Skeletal muscle satellite cell (primary cell): ENCODE data around the gene WFS1.

ENCODE experiments used
- H3K27me3 ChIP-seq: 2 replicates; pipeline ENCODE4 v1.7.0; 2013; ENCODE audit warnings: low read length; ENCODE audit not compliant: control insufficient read depth, insufficient read depth
- H3K36me3 ChIP-seq: 2 replicates; pipeline ENCODE4 v1.7.0; 2013; ENCODE audit warnings: mild to moderate bottlenecking, control low read depth, low read length; ENCODE audit not compliant: insufficient read depth
- H3K4me1 ChIP-seq: 2 replicates; pipeline ENCODE4 v1.7.0; 2013; ENCODE audit warnings: low read length; ENCODE audit not compliant: control insufficient read depth, insufficient read depth
- H3K4me2 ChIP-seq: 2 replicates; pipeline ENCODE4 v1.7.0; 2013; ENCODE audit warnings: mild to moderate bottlenecking, low read length
- H3K4me3 ChIP-seq: 2 replicates; pipeline ENCODE4 v1.7.0; 2013; ENCODE audit warnings: low read length
- H3K9ac ChIP-seq: 2 replicates; pipeline ENCODE4 v1.7.0; 2013; ENCODE audit warnings: mild to moderate bottlenecking, low read depth, low read length, moderate library complexity
- H3K9me3 ChIP-seq: replicated peaks from 2 replicates; pipeline ENCODE4 v1.7.0; 2013; ENCODE audit warnings: mild to moderate bottlenecking, control low read depth, low read length

WFS1 gene

GRCh38 chr4:6290256-6290655 is 20.6 kb downstream of the WFS1 start:
- H3K9ac ChIP-seq, result no peak overlapping the region
- no peaks in the 10 kb centered on the region for H3K36me3 ChIP-seq
- H3K9me3 ChIP-seq, result no peaks in the 10 kb centered on the region
- no peak overlapping the region for H3K4me3 ChIP-seq
- H3K4me2 ChIP-seq, result no peak overlapping the region
- H3K4me1 ChIP-seq, result no peaks in the 10 kb centered on the region
- no peaks in the 10 kb centered on the region for H3K27me3 ChIP-seq

GRCh38 chr4:6290769-6291547 is 21.3 kb downstream of the WFS1 start:
- no peak overlapping the region for H3K4me2 ChIP-seq
- no peaks in the 10 kb centered on the region for H3K4me1 ChIP-seq
- H3K27me3 ChIP-seq, result no peaks in the 10 kb centered on the region
- H3K36me3 ChIP-seq, result peaks cover under 1% of the 10 kb centered on the region
- H3K9me3 ChIP-seq, result no peaks in the 10 kb centered on the region
- no peak overlapping the region for H3K9ac ChIP-seq
- H3K4me3 ChIP-seq, result no peak overlapping the region

- Histone ChIP-seq H3K27me3 (no peaks in the 10 kb centered on the region), H3K36me3 (peaks cover 4% of the 10 kb centered on the region), H3K4me2 (no peak overlapping the region), H3K9me3 (no peaks in the 10 kb centered on the region), H3K9ac (no peak overlapping the region), H3K4me1 (no peaks in the 10 kb centered on the region), H3K4me3 (no peak overlapping the region)
Observed at GRCh38 chr4:6291784-6292297, 22.2 kb downstream of the WFS1 start.

- Histone ChIP-seq H3K27me3 (no peaks in the 10 kb centered on the region), H3K36me3 (peaks cover 4% of the 10 kb centered on the region)
Observed at GRCh38 chr4:6292376-6293096, 22.9 kb downstream of the WFS1 start.

GRCh38 chr4:6293097-6293445 is 23.4 kb downstream of the WFS1 start:
- Histone ChIP-seq H3K4me3 (no peak overlapping the region), H3K4me2 (no peak overlapping the region), H3K36me3 (peaks cover 4% of the 10 kb centered on the region), H3K9ac (no peak overlapping the region), H3K4me1 (no peaks in the 10 kb centered on the region), H3K9me3 (no peaks in the 10 kb centered on the region), H3K27me3 (no peaks in the 10 kb centered on the region)

More at GRCh38 chr4:6292376-6293096, 22.9 kb downstream of the WFS1 start:
- Histone ChIP-seq H3K4me3 (no peak overlapping the region), H3K9ac (no peak overlapping the region), H3K4me2 (no peak overlapping the region), H3K9me3 (no peaks in the 10 kb centered on the region), H3K4me1 (no peaks in the 10 kb centered on the region)

GRCh38 chr4:6293661-6294060 is 24.0 kb downstream of the WFS1 start:
- Histone ChIP-seq H3K4me1 (no peaks in the 10 kb centered on the region), H3K27me3 (no peaks in the 10 kb centered on the region), H3K9me3 (no peaks in the 10 kb centered on the region), H3K9ac (no peak overlapping the region), H3K4me2 (no peak overlapping the region), H3K4me3 (no peak overlapping the region), H3K36me3 (peaks cover 4% of the 10 kb centered on the region)

- Histone ChIP-seq H3K4me1 (no peaks in the 10 kb centered on the region), H3K9me3 (no peaks in the 10 kb centered on the region), H3K4me2 (no peak overlapping the region), H3K9ac (no peak overlapping the region), H3K36me3 (peaks cover 4% of the 10 kb centered on the region), H3K27me3 (no peaks in the 10 kb centered on the region), H3K4me3 (no peak overlapping the region)
Observed at GRCh38 chr4:6294705-6295421, 25.2 kb downstream of the WFS1 start.

GRCh38 chr4:6295495-6295894 is 25.8 kb downstream of the WFS1 start:
- Histone ChIP-seq H3K4me1 (no peaks in the 10 kb centered on the region), H3K36me3 (peaks cover 4% of the 10 kb centered on the region), H3K9ac (no peak overlapping the region), H3K4me3 (no peak overlapping the region), H3K9me3 (no peaks in the 10 kb centered on the region), H3K4me2 (no peak overlapping the region), H3K27me3 (no peaks in the 10 kb centered on the region)

GRCh38 chr4:6296026-6296425 is 26.4 kb downstream of the WFS1 start:
- Histone ChIP-seq H3K4me3 (no peak overlapping the region), H3K4me1 (no peaks in the 10 kb centered on the region), H3K4me2 (no peak overlapping the region), H3K27me3 (no peaks in the 10 kb centered on the region), H3K36me3 (peaks cover 4% of the 10 kb centered on the region), H3K9ac (no peak overlapping the region), H3K9me3 (no peaks in the 10 kb centered on the region)

GRCh38 chr4:6297266-6297815 is 27.7 kb downstream of the WFS1 start:
- no peak overlapping the region for H3K4me3 ChIP-seq
- no peak overlapping the region for H3K9ac ChIP-seq
- H3K27me3 ChIP-seq, result no peaks in the 10 kb centered on the region
- no peaks in the 10 kb centered on the region for H3K4me1 ChIP-seq
- H3K4me2 ChIP-seq, result no peak overlapping the region
- peaks cover 14% of the 10 kb centered on the region for H3K36me3 ChIP-seq
- H3K9me3 ChIP-seq, result no peaks in the 10 kb centered on the region

- H3K4me1 ChIP-seq, result no peaks in the 10 kb centered on the region
- no peak overlapping the region for H3K9ac ChIP-seq
- no peak overlapping the region for H3K4me2 ChIP-seq
- no peaks in the 10 kb centered on the region for H3K9me3 ChIP-seq
- H3K4me3 ChIP-seq, result no peak overlapping the region
- peaks cover 17% of the 10 kb centered on the region for H3K36me3 ChIP-seq
- H3K27me3 ChIP-seq, result no peaks in the 10 kb centered on the region
Observed at GRCh38 chr4:6298035-6298434, 28.4 kb downstream of the WFS1 start.
